ENCODE data around the gene KCTD3. TPM values are rescaled to one million over a fixed set of nuclear protein-coding genes. Genes with fewer than 3 reads are reported as not detected.

The KCTD3 gene
- total RNA-seq, 1 experiment from 2014 or later = 39.3 TPM

DNA sequence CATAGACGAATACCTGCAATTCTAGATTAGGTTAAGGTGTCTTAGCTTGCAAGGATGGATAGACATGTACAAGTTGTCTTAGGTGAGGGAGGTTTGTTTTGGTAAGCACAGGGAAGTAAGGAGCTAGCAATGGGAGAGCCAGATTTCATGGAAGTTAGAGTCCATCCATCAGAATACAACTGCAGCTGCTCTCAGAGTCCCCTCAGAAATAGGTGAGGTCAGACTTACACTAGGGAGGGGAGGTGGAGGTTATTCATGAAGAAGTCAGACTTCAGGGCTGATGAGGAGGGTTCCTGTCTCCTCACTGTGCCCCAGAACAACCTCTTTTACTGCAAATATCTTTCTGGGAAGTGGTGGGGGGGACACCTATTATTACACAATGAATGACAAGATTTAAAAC lies 85.3 kb downstream of the KCTD3 start:
- no peaks in the 10 kb centered on the region for H3K27me3 Mint-ChIP-seq (ENCODE audit: low read depth)
- Histone ChIP-seq H3T11ph (ENCODE audit: low read length) (no peak overlapping the region), H2BK20ac (ENCODE audit: low read depth, low read length, poor library complexity, severe bottlenecking) (no peak overlapping the region), H2BK12ac (ENCODE audit: insufficient read length, low read depth, low read length) (no peak overlapping the region), H3K23me2 (ENCODE audit: insufficient read length, low read depth, low read length, poor library complexity, severe bottlenecking) (no peaks in the 10 kb centered on the region), H3K4me2 (ENCODE audit: insufficient read depth, insufficient read length, low read length) (peak overlapping the region; percentile 79), H3K56ac (ENCODE audit: insufficient read length, low read depth, low read length) (no peak overlapping the region), H3K9me3 (ENCODE audit: control insufficient read depth, low read depth, low read length) (no peaks in the 10 kb centered on the region), H3K23ac (ENCODE audit: insufficient read length, low read depth, low read length) (no peak overlapping the region), H3K9ac (ENCODE audit: extremely low read depth, insufficient read length, low read length) (no peak overlapping the region), H3K79me2 (ENCODE audit: insufficient read depth, low read length) (no peaks in the 10 kb centered on the region), H4K5ac (ENCODE audit: insufficient read length, low read depth, low read length) (no peak overlapping the region), H3K27ac (ENCODE audit: insufficient read length, low read depth, low read length) (peak overlapping the region; percentile 82), H2BK5ac (ENCODE audit: insufficient read length, low read length) (no peak overlapping the region), H2BK120ac (ENCODE audit: low read depth, low read length, poor library complexity, severe bottlenecking) (no peak overlapping the region), H3K4me1 (ENCODE audit: insufficient read depth, low read length) (peaks cover 14% of the 10 kb centered on the region), H2AFZ (ENCODE audit: low read length) (no peak overlapping the region), H2AK5ac (ENCODE audit: insufficient read length, low read length) (no peak overlapping the region), H3K79me1 (ENCODE audit: insufficient read depth, low read depth, low read length, poor library complexity, severe bottlenecking) (no peaks in the 10 kb centered on the region), H4K20me1 (ENCODE audit: control insufficient read depth, insufficient read depth, insufficient read length) (no peaks in the 10 kb centered on the region), H3K14ac (ENCODE audit: insufficient read depth, low read length) (no peak overlapping the region), H2BK15ac (ENCODE audit: low read depth, low read length) (no peak overlapping the region), H3K27me3 (ENCODE audit: insufficient read depth, low read length) (no peaks in the 10 kb centered on the region), H3K18ac (ENCODE audit: insufficient read length, low read depth, low read length) (no peak overlapping the region), H3K4ac (ENCODE audit: low read depth, low read length) (no peak overlapping the region), H4K91ac (ENCODE audit: insufficient read length, low read depth, low read length) (no peak overlapping the region), H4K8ac (replicated peaks; ENCODE audit: insufficient read length, low read depth, low read length) (no peak overlapping the region)
- H3K4me1 Mint-ChIP-seq = peaks cover 52 to 53% of the 10 kb centered on the region in 2 experiments
- TF ChIP-seq, protein P1, sequence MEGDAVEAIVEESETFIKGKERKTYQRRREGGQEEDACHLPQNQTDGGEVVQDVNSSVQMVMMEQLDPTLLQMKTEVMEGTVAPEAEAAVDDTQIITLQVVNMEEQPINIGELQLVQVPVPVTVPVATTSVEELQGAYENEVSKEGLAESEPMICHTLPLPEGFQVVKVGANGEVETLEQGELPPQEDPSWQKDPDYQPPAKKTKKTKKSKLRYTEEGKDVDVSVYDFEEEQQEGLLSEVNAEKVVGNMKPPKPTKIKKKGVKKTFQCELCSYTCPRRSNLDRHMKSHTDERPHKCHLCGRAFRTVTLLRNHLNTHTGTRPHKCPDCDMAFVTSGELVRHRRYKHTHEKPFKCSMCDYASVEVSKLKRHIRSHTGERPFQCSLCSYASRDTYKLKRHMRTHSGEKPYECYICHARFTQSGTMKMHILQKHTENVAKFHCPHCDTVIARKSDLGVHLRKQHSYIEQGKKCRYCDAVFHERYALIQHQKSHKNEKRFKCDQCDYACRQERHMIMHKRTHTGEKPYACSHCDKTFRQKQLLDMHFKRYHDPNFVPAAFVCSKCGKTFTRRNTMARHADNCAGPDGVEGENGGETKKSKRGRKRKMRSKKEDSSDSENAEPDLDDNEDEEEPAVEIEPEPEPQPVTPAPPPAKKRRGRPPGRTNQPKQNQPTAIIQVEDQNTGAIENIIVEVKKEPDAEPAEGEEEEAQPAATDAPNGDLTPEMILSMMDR (conservative IDR thresholded peaks at IDR 0.05) = no peak
- WGBS (ENCODE audit: extremely low coverage, insufficient read length, low lambda C conversion rate) = no CpG with 5 or more reads among the region's 1 CpG
- peak overlapping the region in 2 of 3 experiments; percentile 63 to 74; a peak in 4 of 7 replicates for H3K27ac Mint-ChIP-seq
- no peaks in the 10 kb centered on the region for H3K36me3 Mint-ChIP-seq (ENCODE audit: insufficient read depth in 1 of 3, low read depth in 3 of 3)
- H3K9me3 Mint-ChIP-seq = no peaks in the 10 kb centered on the region
- peak overlapping the region in 1 of 2 experiments; percentile 56; a peak in 2 of 5 replicates for H3K4me3 Mint-ChIP-seq
- no peak for DNase-seq

All from H9 (cell line).